OCI-LY7 (cell line): ENCODE measurements around the gene RXFP2.

Experiments
- EZH2phosphoT487 ChIP-seq: fragments of 200-600 bp; sonication (generic); IDR thresholded peaks from 2 replicates; pipeline ENCODE4 v1.6.1; 2018; ENCODE audit warnings: low read depth, borderline replicate concordance, mild to moderate bottlenecking, mixed run types, antibody characterized with exemption, low read length, moderate library complexity, mixed read lengths
- TF ChIP-seq, protein P1 (sequence below): fragments of 200-600 bp; sonication (generic); conservative IDR thresholded peaks from 2 replicates; pipeline ENCODE4 v1.5.1; 2014; ENCODE audit warnings: mild to moderate bottlenecking, antibody characterized with exemption, low read length, moderate library complexity, mixed read lengths

DNA sequence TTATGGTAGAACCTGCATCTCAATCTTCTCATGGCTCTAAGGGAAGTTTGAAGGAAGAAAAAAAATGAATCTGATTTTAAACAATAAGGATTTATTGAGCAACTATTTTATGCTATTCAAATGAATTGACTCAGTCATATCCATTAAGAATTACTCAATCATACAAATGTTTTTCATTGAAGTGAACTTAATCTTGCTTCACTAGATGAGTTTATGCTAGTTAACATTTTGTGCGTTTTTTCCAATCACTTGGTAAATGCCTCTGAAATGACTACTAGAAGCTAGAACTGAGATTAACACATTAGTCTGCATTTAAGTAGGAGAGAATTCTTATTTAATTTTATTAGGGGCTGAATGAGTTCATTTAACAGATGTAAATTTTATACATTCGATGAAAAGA is 25.2 kb downstream of the RXFP2 start:
- TF ChIP-seq EZH2phosphoT487, result no peak
- TF ChIP-seq, protein P1, sequence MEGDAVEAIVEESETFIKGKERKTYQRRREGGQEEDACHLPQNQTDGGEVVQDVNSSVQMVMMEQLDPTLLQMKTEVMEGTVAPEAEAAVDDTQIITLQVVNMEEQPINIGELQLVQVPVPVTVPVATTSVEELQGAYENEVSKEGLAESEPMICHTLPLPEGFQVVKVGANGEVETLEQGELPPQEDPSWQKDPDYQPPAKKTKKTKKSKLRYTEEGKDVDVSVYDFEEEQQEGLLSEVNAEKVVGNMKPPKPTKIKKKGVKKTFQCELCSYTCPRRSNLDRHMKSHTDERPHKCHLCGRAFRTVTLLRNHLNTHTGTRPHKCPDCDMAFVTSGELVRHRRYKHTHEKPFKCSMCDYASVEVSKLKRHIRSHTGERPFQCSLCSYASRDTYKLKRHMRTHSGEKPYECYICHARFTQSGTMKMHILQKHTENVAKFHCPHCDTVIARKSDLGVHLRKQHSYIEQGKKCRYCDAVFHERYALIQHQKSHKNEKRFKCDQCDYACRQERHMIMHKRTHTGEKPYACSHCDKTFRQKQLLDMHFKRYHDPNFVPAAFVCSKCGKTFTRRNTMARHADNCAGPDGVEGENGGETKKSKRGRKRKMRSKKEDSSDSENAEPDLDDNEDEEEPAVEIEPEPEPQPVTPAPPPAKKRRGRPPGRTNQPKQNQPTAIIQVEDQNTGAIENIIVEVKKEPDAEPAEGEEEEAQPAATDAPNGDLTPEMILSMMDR, result no peak
